SU-DHL-6 (cell line): Measurements from ENCODE around the gene SEC31A.

ENCODE experiments used
- H2AFZ ChIP-seq: fragments of 200-600 bp; sonication (generic); 2 replicates; pipeline ENCODE4 v1.6.1; 2014; ENCODE audit warnings: low read depth, mild to moderate bottlenecking, moderate library complexity, mixed read lengths, antibody characterized with exemption, low read length; ENCODE audit not compliant: severe bottlenecking
- H3F3A ChIP-seq: fragments of 200-600 bp; shearing (Covaris generic); 2 replicates; pipeline ENCODE4 v1.6.0; 2016; ENCODE audit warnings: antibody characterized with exemption, mild to moderate bottlenecking; ENCODE audit not compliant: insufficient read depth
- H3K27ac ChIP-seq: fragments of 200-600 bp; sonication (generic); 2 replicates; pipeline ENCODE4 v1.5.1; 2016; ENCODE audit warnings: low read depth, mild to moderate bottlenecking, low read length, moderate library complexity, mixed read lengths
- H3K27me3 ChIP-seq: fragments of 200-600 bp; sonication (generic), shearing (Covaris generic); 2 replicates; pipeline ENCODE4 v1.6.0; 2014; ENCODE audit warnings: mild to moderate bottlenecking, low read length
- H3K36me3 ChIP-seq: fragments of 200-600 bp; sonication (generic); 2 replicates; pipeline ENCODE4 v1.6.1; 2014; ENCODE audit warnings: mild to moderate bottlenecking, low read length, mixed read lengths
- H3K4me2 ChIP-seq: fragments of 300-600, 200-600 bp; shearing (Covaris generic), sonication (generic); 2 replicates; pipeline ENCODE4 v1.6.0; 2014; ENCODE audit warnings: low read length, low read depth, mild to moderate bottlenecking; ENCODE audit not compliant: poor library complexity, severe bottlenecking
- H3K4me3 ChIP-seq: fragments of 200-600 bp; sonication (generic); 2 replicates; pipeline ENCODE4 v1.5.1; 2014; ENCODE audit warnings: antibody characterized with exemption, low read length, mild to moderate bottlenecking, mixed read lengths; ENCODE audit not compliant: insufficient read depth, poor library complexity, severe bottlenecking
- H3K79me2 ChIP-seq: fragments of 200-600 bp; sonication (generic); 2 replicates; pipeline ENCODE4 v1.6.1; 2014; ENCODE audit warnings: mild to moderate bottlenecking, low read length, moderate library complexity; ENCODE audit not compliant: insufficient read depth
- H3K9ac ChIP-seq: fragments of 200-600 bp; sonication (generic); 2 replicates; pipeline ENCODE4 v1.7.0; 2014; ENCODE audit warnings: mild to moderate bottlenecking, low read length
- H3K9me2 ChIP-seq: fragments of 200-600 bp; sonication (generic); replicated peaks from 2 replicates; pipeline ENCODE4 v1.6.1; 2014; ENCODE audit warnings: low read length; ENCODE audit not compliant: insufficient read depth
- H3K9me3 ChIP-seq: fragments of 200-600 bp; sonication (generic); 2 replicates; pipeline ENCODE4 v1.6.1; 2014; ENCODE audit warnings: low read length, mixed read lengths; ENCODE audit not compliant: insufficient read depth
- H4K20me1 ChIP-seq: fragments of 200-600 bp; sonication (generic); 2 replicates; pipeline ENCODE4 v1.6.1; 2014; ENCODE audit warnings: low read depth, mild to moderate bottlenecking, antibody characterized with exemption, low read length, moderate library complexity, mixed read lengths
- EZH2phosphoT487 ChIP-seq: fragments of 200-600 bp; sonication (generic), shearing (Covaris generic); conservative IDR thresholded peaks from 2 replicates; pipeline ENCODE4 v1.6.1; 2018; ENCODE audit warnings: mild to moderate bottlenecking, antibody characterized with exemption, low read length, moderate library complexity, mixed read lengths
- TF ChIP-seq, protein P1 (sequence below): fragments of 200-600 bp; sonication (generic); IDR thresholded peaks from one replicate; pipeline ENCODE4 v1.5.1; 2017; ENCODE audit warnings: antibody characterized with exemption, mild to moderate bottlenecking, low read length, moderate library complexity; ENCODE audit not compliant: insufficient read depth, poor library complexity, severe bottlenecking

SEC31A gene

DNA sequence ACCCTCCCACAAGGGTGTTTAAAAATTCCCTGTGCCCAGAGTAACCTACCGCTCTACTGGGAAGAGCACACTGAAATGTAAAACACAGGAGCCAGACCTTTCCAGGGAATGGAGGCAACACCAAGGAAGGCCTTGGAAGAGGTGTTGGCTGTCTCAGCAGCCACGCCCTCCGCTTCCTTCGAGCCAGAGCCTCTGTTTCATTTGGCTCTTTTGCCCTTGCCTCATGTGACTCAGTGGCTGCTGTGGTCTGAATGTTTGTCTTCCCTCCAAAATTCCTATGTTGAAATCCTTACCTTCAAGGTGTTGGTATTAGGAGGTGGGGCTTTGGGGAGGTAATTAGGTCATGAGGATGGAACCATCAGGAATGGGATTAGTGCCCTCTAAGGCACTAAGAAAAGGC is 103.6 kb downstream of the SEC31A start:
- no peaks in the 10 kb centered on the region for H4K20me1 ChIP-seq
- H3K9me3 ChIP-seq, result no peaks in the 10 kb centered on the region
- H2AFZ ChIP-seq, result no peak overlapping the region
- no peak overlapping the region for H3K27ac ChIP-seq
- no peaks in the 10 kb centered on the region for H3F3A ChIP-seq
- no peak overlapping the region for H3K9ac ChIP-seq
- H3K36me3 ChIP-seq, result no peaks in the 10 kb centered on the region
- H3K79me2 ChIP-seq, result no peaks in the 10 kb centered on the region
- H3K4me3 ChIP-seq, result no peak overlapping the region
- H3K4me2 ChIP-seq, result no peak overlapping the region
- no peaks in the 10 kb centered on the region for H3K27me3 ChIP-seq
- TF ChIP-seq, protein P1, sequence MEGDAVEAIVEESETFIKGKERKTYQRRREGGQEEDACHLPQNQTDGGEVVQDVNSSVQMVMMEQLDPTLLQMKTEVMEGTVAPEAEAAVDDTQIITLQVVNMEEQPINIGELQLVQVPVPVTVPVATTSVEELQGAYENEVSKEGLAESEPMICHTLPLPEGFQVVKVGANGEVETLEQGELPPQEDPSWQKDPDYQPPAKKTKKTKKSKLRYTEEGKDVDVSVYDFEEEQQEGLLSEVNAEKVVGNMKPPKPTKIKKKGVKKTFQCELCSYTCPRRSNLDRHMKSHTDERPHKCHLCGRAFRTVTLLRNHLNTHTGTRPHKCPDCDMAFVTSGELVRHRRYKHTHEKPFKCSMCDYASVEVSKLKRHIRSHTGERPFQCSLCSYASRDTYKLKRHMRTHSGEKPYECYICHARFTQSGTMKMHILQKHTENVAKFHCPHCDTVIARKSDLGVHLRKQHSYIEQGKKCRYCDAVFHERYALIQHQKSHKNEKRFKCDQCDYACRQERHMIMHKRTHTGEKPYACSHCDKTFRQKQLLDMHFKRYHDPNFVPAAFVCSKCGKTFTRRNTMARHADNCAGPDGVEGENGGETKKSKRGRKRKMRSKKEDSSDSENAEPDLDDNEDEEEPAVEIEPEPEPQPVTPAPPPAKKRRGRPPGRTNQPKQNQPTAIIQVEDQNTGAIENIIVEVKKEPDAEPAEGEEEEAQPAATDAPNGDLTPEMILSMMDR, result no peak
- TF ChIP-seq EZH2phosphoT487, result no peak
- H3K9me2 ChIP-seq, result no peaks in the 10 kb centered on the region

- Histone ChIP-seq H3K4me3 (no peak overlapping the region), H3K79me2 (no peaks in the 10 kb centered on the region), H3K9me3 (no peaks in the 10 kb centered on the region), H3K4me2 (no peak overlapping the region), H3K27me3 (no peaks in the 10 kb centered on the region), H3K27ac (no peak overlapping the region), H3K9ac (no peak overlapping the region), H2AFZ (no peak overlapping the region), H4K20me1 (no peaks in the 10 kb centered on the region), H3K36me3 (no peaks in the 10 kb centered on the region), H3K9me2 (no peaks in the 10 kb centered on the region), H3F3A (no peaks in the 10 kb centered on the region)
- no peak for TF ChIP-seq EZH2phosphoT487
- TF ChIP-seq, protein P1, result no peak
Measured at GRCh38 chr4:82786828-82787227, 104.1 kb downstream of the SEC31A start.

DNA sequence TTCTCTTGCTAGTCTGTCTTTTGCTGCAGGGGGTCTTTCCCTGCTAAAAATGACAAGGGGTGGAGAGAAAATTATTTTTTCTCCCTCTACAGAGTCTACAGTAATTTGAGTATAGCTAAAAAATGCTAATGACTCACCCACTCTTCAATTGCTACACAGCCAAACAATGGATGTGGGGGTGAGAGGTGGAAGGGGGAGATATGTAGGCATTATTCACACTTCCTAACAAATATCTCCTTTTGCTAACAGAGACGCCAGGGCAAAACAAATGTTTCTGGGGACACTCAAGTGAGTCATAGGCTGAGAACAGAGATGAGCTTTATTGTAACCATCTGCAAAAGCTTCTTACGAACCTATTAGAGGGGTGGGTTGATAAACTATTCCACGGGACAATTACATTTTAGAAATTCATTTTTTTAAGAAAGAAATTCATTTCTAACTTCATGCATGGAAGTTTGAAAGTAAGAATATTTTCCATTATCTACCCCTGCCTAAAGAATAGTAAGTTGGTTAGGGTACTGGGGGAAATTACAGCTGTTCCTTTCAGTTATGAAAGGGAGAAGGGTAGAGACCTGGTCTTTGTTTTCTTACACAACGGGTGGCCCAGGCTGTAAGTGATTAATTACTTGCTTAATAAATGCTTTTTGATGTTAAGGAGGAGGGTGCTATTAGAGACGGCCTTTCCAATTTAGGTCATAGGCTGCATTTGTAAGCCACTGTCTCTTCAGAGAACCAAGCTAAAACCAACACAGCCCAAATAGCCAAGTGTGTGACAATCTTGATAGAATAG is 105.1 kb downstream of the SEC31A start:
- Histone ChIP-seq H3K27ac (no peak overlapping the region), H3K9me3 (no peaks in the 10 kb centered on the region), H3K36me3 (no peaks in the 10 kb centered on the region), H3K9me2 (no peaks in the 10 kb centered on the region), H2AFZ (no peak overlapping the region), H3K4me3 (no peak overlapping the region), H4K20me1 (no peaks in the 10 kb centered on the region), H3F3A (no peaks in the 10 kb centered on the region), H3K9ac (no peak overlapping the region), H3K4me2 (no peak overlapping the region), H3K27me3 (no peaks in the 10 kb centered on the region), H3K79me2 (no peaks in the 10 kb centered on the region)
- TF ChIP-seq, protein P1, result no peak
- no peak for TF ChIP-seq EZH2phosphoT487
